Measurements from ENCODE around the gene ESR1.

ESR1 gene

GRCh38 chr6:152107973-152108372 is 300.5 kb downstream of the ESR1 start:
- TF ChIP-seq CTCF (IDR thresholded peaks at IDR 0.05; ENCODE audit: low read depth, low read length), result no peak
- no peak for DNase-seq (ENCODE audit: low read depth in 2 of 2)
- H3K4me3 ChIP-seq (replicated peaks in 1 of 2; ENCODE audit: low read depth in 2 of 2, low read length in 2 of 2), result no peak overlapping the region

- no peak overlapping the region for H3K4me3 ChIP-seq (replicated peaks in 1 of 2; ENCODE audit: low read depth in 2 of 2, low read length in 2 of 2)
- DNase-seq (ENCODE audit: low read depth in 2 of 2), result peak in 1 of 2 donors; percentile 59
- no peak for TF ChIP-seq CTCF (IDR thresholded peaks at IDR 0.05; ENCODE audit: low read depth, low read length)
Observed at GRCh38 chr6:152110886-152111820, 303.7 kb downstream of the ESR1 start.

- no peak for DNase-seq (ENCODE audit: low read depth in 2 of 2)
- no peak overlapping the region for H3K4me3 ChIP-seq (replicated peaks in 1 of 2; ENCODE audit: low read depth in 2 of 2, low read length in 2 of 2)
Observed at GRCh38 chr6:152112491-152113261, 305.2 kb downstream of the ESR1 start.

GRCh38 chr6:152117156-152118133 is 310.0 kb downstream of the ESR1 start:
- DNase-seq (ENCODE audit: low read depth in 2 of 2), result peak in 1 of 2 donors; percentile 50
- H3K4me3 ChIP-seq (replicated peaks in 1 of 2; ENCODE audit: low read depth in 2 of 2, low read length in 2 of 2), result no peak overlapping the region
- TF ChIP-seq CTCF (IDR thresholded peaks at IDR 0.05; ENCODE audit: low read depth, low read length), result no peak

More at GRCh38 chr6:152112491-152113261, 305.2 kb downstream of the ESR1 start:
- no peak for TF ChIP-seq CTCF (IDR thresholded peaks at IDR 0.05; ENCODE audit: low read depth, low read length)

- no peak overlapping the region for H3K4me3 ChIP-seq (replicated peaks in 1 of 2; ENCODE audit: low read depth in 2 of 2, low read length in 2 of 2)
- no peak for TF ChIP-seq CTCF (IDR thresholded peaks at IDR 0.05; ENCODE audit: low read depth, low read length)
- DNase-seq (ENCODE audit: low read depth in 2 of 2), result no peak
Observed at GRCh38 chr6:152118224-152118623, 310.7 kb downstream of the ESR1 start.

- peak in 1 of 2 donors; percentile 13 for DNase-seq (ENCODE audit: low read depth in 2 of 2)
- no peak for TF ChIP-seq CTCF (IDR thresholded peaks at IDR 0.05; ENCODE audit: low read depth, low read length)
- H3K4me3 ChIP-seq (replicated peaks in 1 of 2; ENCODE audit: low read depth in 2 of 2, low read length in 2 of 2), result no peak overlapping the region
Observed at GRCh38 chr6:152118678-152119077, 311.2 kb downstream of the ESR1 start.

Data from cardiac fibroblast (primary cell).